ENCODE data around the gene KCNT1.

- TF ChIP-seq CTCF (IDR thresholded peaks at IDR 0.05) (no peak), POLR2A (IDR thresholded peaks at IDR 0.05) (no peak)
Observed at GRCh38 chr9:135815830-135816650, 114.1 kb downstream of the KCNT1 start.
